ENCODE results near the gene IDUA.
"Not testable (repeated sequence)": the region's sequence is repeated elsewhere in the genome, so short reads cannot be mapped to it uniquely, and the experiment has no call there.

IDUA gene

DNA sequence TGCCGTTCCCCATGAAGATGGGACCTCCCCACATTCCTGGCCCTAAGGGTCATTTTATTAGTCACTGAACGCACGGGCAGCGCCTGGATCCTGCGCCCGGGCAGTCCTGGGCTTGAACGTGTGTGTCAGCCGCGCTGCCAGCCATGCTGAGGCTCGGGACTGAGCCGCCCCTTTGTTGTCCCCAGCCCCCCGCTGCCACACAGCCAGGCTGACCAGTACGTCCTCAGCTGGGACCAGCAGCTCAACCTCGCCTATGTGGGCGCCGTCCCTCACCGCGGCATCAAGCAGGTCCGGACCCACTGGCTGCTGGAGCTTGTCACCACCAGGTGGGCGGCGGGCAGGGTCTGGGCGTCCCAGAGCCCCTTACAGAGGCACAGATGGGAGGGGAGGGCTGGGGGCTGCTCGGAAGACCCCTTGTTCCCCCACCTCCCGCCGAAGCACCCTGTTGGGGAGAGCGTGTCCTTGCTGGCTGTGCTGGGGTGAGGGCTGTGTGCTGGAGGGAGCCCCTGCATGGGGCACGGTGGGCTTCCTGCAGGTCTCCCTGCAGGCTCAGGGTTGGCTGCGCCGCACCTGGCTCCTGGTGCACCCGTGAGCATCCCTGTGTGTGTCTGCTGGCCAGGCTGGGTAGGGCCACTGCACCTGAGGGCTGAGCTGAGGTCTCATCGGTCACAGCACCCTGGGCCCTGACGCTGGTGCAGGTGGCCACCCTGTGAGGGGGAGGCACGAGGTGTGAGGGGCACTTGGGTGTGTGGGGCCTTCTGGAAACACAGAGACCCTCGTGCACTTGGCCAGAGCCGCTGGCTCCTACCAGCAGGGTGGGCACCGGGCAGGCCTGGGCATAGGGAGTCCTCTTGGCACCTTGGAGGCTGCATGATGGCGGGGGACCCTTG, 1.0 kb downstream of the IDUA start:
- no peak for DNase-seq (ENCODE audit: low read depth)

DNA sequence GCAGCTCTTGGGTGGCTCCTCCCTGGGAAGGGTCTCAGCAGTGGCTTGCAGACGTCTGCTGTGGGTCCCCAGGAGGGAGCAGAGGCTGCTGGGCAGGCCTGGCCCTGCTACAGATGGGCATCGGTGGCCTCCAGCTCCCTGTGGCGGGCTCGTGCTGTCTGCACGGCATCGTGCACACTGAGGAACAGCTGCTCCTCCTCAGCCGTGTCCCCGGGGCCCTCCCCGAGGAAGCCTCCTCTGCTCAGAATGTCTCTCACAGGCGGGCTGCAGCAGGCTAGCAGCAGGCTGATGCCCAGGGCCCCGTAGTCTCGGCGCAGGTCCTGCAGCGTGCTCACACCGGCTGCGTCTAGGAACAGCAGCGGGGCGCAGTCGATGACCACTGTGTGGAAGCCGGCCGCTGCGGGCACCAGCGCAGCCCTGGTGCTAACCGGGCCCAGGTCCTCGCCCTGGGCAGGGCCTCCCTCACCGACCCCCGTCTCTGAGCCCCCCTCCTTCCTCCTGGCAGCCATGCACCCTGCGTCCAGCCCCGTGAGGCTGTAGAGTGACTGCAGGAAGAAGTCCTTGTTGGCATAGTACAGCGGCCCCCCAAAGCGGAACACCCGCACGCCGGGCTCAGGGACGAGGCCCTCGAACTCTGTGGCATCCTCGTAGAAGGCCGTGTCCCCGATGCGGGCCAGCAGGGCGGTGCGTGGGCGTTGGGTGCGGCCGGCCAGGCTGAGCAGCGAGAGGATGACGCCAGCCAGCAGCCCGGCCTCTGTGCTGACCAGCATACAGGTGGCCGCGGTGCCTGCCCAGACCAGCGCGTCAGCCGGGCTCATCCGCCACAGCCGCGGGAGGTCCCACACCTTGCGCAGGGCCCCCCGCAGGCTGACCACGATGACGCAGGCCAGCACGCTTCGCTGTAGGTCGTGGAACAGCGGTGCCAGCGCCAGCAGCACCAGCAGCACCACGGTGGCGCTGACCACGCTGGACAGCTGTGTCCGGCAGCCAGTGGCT, 2.2 kb downstream of the IDUA start:
- no peak for DNase-seq (ENCODE audit: low read depth)

DNA sequence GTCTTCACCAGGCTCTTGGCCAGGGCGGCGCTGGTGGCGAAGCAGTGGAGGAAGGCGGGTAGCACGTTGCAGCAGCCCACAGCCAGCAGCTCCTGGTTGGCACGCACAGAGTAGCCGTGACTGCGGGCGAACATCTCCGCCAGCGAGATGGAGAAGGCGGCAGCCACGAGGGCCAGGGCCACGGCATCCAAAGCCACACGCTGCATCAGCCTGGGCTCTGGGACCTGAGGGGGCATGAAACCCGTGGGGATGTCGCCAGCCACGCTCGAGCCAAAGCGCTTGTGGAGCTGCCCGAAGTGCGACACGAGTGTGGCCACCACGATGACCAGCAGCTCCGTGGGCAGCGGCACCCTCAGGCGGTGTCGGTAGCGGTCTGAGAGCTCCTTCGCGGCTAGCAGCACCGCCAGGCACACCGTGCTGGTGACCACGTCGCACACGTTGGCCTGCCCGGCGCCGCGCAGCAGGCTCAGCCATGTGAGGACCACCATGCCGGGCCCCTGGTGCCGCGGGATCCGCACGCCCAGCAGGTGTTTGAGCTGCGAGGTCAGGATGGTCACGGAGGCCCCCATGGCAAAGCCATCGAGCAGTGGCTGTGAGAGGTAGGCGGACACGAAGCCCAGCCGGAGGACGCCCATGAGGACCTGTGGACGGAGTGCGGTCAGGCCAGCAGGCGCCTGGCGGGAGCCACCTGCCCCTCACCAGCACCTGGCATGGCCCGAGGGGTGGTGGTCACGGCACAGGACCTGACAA, 3.1 kb downstream of the IDUA start:
- DNase-seq (ENCODE audit: low read depth) = no peak

DNA sequence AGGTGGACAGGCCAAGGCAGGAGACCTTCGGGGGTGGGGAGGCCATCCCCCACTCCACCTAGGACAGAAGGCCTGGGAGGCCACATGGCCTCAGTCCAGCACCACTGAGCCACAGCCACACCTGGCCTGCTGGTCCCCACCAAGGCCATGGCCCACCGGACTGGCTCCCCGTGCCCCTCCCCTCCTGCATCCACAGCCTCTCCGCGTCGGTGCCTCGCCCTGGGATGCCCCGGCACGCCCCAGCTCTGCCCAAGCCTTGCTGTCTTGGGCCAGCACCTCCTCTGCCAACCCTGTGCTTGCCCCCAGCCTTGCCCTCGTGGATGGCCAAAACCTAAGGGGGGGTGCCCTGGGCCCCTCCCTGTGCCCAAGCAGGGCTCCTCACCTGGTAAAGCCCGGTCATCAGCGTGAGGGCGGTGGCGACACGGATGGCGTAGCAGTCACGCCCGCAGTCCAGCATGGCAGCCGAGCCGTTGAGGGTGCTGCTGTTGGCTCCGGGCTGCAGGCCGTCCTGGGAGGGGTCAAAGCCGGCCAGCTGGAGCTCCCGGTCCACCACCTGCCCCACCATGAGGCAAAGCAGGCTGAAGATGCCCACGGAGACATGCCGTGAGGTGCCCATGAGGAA, 4.0 kb downstream of the IDUA start:
- no peak for DNase-seq (ENCODE audit: low read depth)

DNA sequence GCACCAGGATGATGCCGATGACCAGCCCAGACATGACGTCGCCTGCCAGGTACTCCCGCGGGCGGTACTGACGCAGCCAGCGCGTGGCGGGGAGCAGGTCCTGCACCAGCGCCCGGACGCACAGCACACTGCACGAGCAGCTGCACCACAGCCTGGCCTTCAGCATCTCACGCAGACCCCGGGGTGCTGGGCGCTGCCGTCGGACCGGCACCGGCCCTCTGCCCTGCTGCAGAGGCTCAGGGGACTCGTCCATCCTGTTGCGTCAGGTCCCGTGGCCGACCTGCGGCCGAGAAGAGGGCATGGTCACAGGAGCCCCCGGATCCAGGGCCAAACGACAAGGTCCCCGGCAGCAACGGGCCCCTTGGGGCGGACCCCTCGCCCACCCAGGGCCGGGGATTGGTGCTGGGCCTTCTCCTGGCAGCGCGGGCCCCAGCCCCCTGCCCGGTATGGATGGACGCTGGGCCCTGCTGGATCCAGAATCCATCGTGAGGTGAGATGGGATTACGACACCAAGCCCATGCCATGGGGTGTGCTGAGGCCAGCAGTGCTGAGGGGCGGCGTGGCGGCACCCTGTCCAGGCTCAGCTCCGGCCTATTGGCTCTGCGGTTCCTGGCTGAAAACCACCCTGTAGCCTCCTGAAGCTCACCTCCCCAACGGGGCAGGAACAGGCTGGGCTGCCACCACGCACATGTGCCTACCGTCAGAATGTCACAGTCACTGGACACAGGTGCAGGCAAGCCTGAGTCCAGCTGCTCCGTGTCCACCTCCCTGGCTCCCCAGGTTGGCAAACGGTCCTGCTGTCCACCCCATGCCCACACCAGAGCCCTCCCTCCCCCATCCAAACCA, 4.8 kb downstream of the IDUA start:
- no peak for DNase-seq (ENCODE audit: low read depth)

DNA sequence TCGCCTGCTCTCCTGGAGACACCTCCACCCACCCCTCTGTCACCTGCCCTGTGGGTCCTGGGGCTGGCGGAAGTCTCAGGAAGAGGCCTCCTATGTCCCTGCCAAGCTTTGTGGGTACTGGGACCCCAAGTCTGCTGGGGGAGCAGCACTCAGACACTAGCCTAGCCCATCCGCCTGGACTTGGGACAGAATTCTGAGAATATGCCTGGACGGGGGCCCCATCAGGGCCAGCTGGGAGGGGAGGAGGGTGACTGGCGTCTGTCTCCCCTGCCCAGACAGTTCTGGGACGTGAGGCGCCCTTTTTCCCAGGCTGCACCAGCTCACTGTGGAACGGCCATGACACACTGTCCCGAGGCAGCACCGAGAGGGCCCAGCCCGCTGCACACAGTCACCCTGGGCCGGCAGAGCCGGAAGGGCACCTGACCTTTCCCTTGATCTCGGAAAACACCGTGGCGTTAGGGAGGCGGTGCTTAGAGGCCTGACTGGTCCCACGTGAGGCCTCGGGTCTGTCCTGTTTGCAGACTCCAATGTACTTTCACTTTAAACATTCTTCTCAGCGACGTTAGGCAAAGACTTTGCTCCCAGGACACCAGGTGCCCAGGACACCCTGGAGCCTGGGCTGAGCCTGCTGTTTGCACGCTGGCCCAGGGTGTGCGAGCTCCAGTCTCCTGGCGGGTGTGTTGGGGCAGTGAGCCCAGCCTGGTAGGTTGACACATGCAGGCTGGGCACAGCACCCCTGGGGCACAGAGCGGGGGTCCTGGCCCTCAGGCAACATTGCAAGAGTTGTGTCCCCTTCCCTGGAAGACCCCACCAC, 5.7 kb downstream of the IDUA start:
- no peak for DNase-seq (ENCODE audit: low read depth)

DNA sequence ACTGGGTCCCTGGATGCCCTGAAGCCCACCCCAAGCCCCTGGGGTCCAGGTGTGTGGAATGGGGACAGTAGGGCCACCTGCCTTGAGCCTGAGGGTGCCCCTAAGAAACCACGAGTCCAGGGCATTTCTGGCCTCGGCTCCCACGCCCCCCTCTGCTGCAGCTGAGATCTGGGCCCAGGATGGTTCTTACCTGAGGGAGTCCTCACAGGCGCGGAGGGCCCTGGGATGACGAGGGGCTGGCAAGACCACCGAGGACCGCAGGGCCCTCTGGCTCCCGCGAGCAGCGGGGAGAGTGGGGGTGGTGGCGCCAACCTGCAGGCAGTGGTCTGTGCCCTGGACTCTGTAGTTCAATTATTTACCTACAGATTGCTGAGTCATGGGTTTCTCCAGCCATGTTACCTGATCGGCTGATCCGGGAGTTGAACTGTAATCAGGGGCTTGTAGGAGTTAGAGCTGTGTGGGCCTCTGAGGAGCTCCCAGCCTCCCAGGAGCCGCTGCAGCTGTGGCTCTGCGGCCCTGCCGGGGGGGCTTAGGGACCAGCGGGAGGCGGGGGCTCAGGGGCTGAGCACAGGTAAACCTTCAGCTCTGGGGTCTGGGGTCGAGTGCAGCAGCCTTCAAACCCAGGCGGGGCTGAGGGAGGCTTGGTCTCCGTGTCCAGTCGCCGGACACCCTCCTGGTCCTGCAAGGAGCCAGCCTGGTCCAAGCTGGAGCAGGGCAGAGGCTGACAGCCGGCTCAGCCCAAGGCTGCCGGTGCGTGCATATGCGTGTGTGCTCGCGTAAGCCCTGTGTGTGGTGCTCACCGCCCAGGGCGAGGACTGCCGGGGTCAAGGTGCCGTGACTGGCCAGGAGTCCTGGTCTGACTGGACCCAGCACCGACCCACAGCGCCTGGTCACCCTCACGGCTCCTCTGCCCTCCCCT, 6.5 kb downstream of the IDUA start, which contains the start of gene SLC26A1:
Gene SLC26A1 (minus strand): TSS at position 294 of the 919 bp plus-strand sequence. CDS start 1,701 bp downstream, outside the sequence.
- no peak for DNase-seq (ENCODE audit: low read depth)

DNA sequence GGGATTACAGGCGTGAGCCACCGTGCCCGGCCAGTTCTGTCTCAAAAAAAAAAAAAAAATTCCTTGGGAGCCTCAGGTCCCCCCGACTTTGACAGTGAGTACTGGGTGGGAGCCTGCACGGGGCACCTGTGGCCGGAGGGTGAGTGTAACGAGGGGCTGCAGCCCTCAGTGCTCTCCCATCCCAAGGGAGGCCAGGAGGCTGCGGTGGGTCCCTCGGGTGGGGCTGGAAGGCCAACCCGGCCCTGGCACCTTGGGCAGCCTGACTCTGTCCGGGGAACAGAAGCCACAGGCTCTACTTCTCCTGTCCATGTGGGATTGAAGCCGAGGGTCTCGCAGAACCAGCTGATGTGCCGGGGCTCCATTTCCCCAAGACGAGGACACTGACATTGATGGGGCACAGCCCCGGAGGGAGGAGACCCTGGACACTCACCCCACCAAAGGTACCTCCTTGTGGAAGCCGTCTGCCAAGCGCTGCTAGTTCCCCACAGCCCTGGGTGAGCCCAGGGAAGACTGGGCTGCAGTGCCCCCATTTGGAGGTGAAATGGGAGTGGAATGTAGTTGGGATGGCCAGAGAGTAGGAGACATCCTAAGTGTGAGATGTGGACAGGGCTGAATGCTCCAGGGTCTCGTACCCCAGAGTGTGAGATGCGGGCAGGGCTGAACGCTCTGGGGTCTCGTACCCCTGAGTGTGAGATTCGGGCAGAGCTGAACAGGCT, 8.6 kb downstream of the IDUA start:
- no peak for DNase-seq (ENCODE audit: low read depth)

DNA sequence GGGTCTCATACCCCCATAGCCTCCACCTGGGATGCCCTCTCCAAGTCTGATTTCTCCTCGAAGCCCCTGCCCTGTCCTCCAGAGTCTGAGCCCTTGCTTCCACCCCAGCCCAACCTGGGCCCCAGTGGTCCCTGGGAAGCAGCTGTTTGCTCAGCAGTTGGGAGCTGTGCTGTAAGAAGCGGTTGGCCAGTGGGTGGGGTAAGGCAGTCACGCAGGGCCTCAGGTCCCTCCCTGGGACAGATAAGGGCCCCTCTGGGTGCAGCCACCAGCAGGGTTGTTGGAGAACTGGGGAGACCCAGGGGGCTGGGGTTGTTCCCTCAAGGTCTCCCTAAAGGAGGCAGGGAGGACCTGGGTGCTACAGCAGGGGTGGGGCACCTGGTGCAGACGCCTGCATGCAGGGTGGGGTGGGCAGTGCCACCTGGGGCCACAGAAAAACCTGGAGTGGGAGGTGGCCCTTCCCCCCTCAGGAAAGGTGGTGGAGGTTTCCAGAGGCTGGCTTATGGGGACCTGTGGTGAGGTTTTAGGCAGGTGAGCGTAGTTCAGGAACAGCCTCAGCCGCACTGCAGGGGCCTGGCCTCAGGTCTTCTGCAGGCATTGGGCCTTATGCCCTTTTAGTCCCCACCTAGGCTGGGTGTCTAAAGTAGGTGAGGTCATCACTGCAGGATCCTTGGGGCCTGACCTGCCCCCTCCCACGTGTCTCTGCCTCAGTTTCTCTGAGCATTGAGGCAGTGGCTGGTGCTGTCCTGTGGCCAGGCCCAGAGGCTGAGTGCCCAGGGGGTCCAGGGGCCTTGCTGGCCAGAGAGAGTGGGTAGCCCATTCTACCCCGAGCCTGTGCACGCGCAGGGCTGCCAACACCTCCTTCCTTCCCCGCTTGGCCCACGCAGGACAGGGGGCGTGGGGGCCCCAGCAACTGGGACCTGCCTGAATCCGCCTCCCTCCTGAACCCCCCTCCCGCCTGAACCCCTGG, 9.5 kb downstream of the IDUA start:
- DNase-seq (ENCODE audit: low read depth) = no peak

DNA sequence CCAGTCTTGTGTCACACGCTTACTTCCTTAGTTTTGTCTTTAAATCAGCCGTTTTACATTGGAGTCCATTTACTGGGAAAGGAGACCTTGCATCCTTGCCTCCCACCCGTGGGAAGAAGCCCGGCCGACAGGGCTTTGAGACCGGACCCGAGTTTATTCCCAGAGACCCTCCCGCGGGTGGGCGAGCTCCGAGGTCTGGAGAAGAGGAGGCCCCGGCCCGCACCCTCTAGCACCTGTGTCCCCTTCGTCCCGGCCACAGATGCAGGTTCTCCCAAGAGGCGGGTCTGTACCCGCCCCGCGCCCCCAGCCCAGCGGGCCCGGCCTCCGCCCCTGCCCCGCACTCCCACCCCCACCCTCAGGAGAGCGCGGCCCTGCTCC, 10.1 kb downstream of the IDUA start:
- DNase-seq (ENCODE audit: low read depth) = no peak

DNA sequence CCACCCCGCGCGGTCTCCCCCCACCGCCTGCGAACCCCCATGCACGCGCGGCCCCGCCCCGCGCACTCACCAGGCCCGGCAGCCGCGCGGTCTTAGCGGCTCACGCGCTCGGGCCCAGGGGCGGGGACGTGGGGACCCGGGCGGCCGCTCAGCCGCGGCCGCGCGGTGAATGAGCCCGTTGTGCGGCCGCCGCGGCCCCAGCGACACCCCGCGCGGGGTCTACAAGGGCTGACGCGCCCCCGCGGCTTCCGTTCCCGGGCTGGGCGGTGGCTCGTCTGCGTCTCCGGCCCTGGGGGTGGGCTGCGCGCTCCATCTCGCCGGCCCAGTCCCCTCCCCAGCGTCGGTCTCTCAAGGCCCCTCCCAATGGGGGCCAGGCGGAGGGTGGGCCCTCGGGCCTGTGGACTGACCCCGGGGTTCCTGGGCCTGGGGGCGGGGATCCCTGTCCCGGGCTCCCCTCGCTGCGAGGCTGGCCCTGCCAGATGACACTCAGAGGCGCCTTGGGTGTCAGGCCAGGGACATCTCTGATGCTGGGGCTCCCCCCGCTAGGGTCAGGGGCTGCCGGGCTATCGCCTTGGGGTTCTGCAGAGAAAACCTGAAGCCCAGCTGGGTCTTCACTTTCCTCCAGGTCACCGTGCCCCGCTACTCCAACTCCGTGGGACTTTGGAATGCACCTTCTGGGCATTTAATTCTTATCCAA, 10.7 kb downstream of the IDUA start:
- DNase-seq (ENCODE audit: low read depth) = no peak

DNA sequence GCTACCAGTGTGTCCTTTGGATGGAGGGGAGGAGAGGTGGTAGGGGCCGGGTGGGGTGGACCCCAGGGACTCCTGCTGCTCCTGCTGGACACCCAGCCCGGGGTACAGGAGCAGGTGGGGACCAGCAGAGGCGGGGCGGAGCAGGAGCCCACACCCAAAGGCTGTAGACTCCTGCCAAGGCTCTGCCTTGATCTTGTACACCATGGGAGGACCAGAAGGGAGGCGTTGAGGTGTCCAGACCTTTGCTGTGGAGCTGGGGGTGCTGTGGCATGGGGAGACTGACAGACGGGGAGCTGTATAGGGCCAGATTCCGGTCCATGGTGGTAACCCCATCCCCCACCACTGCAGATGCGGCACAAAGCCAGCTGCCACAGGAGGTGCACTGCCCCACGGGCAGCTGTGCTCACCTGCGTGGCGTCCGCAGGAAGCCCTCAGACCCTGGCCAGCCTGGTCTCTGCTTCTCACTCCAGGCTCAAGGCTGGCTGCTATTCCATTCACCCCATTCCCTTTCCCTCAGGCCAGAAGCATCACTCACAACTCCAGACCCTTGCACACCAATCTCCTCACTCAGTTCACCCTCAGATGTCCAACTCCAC, 11.3 kb downstream of the IDUA start:
- no peak for DNase-seq (ENCODE audit: low read depth)

DNA sequence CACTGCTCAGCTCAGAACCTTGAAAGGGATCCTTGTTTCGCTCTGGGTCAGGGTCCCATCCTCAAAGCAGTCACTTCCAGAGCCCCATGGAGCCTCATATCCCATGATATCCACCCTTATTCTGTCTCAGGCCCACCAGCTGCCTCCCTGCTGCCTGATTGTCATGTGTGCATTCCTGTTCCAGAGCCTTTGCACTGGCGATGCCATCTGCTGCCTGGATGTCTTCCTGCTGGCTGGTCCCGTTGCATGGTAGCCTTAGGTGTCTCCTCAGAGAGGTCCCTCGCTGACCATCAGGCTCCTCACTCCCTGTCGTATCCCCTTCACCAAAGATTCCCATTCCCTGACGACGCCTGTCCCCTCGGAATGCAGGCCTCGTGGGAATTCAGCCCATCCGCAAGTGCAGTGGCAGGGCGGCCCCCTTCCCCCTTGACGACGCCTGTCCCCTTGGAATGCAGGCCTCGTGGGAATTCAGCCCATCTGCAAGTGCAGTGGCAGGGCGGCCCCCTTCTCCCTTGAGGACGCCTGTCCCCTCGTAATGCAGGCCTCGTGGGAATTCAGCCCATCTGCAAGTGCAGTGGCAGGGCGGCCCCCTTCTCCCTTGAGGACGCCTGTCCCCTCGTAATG, 12.5 kb downstream of the IDUA start:
- not testable (repeated sequence) for DNase-seq (ENCODE audit: low read depth)

DNA sequence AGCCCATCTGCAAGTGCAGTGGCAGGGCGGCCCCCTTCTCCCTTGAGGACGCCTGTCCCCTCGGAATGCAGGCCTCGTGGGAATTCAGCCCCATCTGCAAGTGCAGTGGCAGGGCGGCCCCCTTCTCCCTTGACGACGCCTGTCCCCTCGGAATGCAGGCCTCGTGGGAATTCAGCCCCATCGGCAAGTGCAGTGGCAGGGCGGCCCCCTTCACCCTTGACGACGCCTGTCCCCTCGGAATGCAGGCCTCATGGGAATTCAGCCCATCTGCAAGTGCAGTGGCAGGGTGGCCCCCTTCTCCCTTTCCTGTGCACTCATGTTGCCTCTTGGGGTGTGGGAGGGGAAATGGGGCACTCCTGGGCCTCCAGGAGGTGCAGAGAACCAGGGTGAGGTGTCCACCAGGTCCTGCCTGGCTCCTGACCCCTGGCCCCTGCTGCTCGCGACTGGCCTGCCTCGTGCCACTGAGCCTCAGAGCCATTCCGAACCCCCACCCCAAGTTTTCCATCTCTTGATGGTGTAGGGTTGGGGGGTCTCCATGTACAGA, 13.1 kb downstream of the IDUA start:
- no peak for DNase-seq (ENCODE audit: low read depth)

DNA sequence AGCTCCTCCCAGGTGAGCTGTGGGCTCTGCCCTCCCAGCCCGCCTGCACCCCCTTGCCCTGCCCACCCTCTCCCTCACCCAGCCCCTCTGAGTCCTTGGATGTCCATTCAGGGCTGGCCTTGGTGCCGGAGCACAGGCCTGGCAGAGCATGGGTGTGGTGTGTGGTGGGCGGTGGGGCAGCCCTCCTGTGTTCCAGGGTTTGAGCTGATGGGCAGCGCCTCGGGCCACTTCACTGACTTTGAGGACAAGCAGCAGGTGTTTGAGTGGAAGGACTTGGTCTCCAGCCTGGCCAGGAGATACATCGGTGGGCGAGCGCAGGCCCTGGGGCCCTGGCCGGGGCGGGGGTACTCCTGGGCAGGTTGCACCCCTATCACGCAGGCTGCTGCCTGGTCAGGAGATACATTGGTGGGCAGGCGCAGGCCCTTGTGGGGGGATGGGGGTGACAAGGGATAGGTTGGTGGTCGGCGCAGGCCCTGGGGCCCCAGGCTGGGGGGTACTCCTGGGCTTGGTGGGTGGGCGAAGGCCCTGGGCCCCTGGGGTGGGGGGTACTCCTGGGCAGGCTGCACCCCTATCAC, 13.9 kb downstream of the IDUA start:
- no peak for DNase-seq (ENCODE audit: low read depth)
